Ovary (tissue), 3 donors: ENCODE results near the gene TRNP1.

ENCODE experiments used
- EP300 ChIP-seq: sonication (generic); formaldehyde crosslinking; IDR thresholded peaks from one replicate; pipeline ENCODE4 v1.6.1; 2017; ENCODE audit warnings: antibody characterized with exemption
- POLR2A ChIP-seq: fragments of 450-650 bp; IDR thresholded peaks from one replicate; pipeline ENCODE4 v1.6.1; 2017; ENCODE audit warnings: antibody characterized with exemption, mild to moderate bottlenecking, moderate library complexity
- TF ChIP-seq, protein P1 (sequence below), 3 donors: fragments of 450-650 bp in 2 of 3; fragments of 200-600 bp in 1 of 3; IDR thresholded peaks; one replicate each; pipeline versions ENCODE4 v1.5.1 to v1.8.0; 2016 to 2022; ENCODE audit warnings: antibody characterized with exemption in 3 of 3, mild to moderate bottlenecking in 1 of 3
- donor health status: DM: no; HTN: no; CAD: no.

GRCh38 chr1:26965628-26966027 is 27.9 kb upstream of the TRNP1 start:
- TF ChIP-seq, protein P1, sequence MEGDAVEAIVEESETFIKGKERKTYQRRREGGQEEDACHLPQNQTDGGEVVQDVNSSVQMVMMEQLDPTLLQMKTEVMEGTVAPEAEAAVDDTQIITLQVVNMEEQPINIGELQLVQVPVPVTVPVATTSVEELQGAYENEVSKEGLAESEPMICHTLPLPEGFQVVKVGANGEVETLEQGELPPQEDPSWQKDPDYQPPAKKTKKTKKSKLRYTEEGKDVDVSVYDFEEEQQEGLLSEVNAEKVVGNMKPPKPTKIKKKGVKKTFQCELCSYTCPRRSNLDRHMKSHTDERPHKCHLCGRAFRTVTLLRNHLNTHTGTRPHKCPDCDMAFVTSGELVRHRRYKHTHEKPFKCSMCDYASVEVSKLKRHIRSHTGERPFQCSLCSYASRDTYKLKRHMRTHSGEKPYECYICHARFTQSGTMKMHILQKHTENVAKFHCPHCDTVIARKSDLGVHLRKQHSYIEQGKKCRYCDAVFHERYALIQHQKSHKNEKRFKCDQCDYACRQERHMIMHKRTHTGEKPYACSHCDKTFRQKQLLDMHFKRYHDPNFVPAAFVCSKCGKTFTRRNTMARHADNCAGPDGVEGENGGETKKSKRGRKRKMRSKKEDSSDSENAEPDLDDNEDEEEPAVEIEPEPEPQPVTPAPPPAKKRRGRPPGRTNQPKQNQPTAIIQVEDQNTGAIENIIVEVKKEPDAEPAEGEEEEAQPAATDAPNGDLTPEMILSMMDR (IDR thresholded peaks at IDR 0.05): no peak
- TF ChIP-seq POLR2A: no peak
- no peak for TF ChIP-seq EP300
